Astrocyte of the spinal cord (primary cell): Measurements from ENCODE around the gene KDELR3.

Experiments used
- DNase-seq: peaks from one replicate; pipeline ENCODE4 v3.0.0; 2011; ENCODE audit warnings: low read depth, low spot score
- H3K4me3 ChIP-seq: 2 replicates; pipeline ENCODE4 v1.5.1; 2011; ENCODE audit warnings: low read depth, mild to moderate bottlenecking, low read length, moderate library complexity
- CTCF ChIP-seq: IDR thresholded peaks from 2 replicates; pipeline ENCODE4 v1.5.1; 2012; ENCODE audit warnings: low read depth, mild to moderate bottlenecking, low read length, inconsistent platforms
- in situ Hi-C: cut with HindIII; loops from 2 replicates; pipeline ENCODE4 v1.10.0; 2017; ENCODE audit warnings: low sequenced_read_pairs

Gene KDELR3

GRCh38 chr22:38436629-38437395, 31.1 kb upstream of the KDELR3 start:
- in situ Hi-C loops, result no loop called here
- no peak for TF ChIP-seq CTCF

DNA sequence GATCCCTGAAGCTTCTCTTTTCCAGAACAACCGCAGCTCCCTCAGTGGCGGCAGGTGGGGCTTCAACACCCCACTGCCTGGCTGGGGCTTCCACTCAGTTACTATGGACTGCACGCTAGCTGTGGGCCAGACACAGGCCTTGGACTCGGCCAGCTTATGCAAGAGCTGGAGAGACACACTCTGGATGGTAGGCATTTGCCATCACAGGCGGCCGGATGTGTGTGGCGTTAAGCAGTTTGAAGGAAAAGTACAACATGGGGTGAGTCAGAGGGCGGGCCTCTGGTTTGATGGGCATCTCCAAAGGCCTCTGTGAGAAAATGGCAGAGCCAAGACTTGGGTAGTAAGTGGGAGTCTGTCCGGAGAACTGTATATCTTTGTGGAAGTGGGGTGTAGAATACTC, 30.5 kb upstream of the KDELR3 start:
- no peak overlapping the region for H3K4me3 ChIP-seq
- in situ Hi-C loops, result no loop called here
- DNase-seq, result no peak
- TF ChIP-seq CTCF, result no peak

More at GRCh38 chr22:38436629-38437395, 31.1 kb upstream of the KDELR3 start:
- DNase-seq, result no peak
- H3K4me3 ChIP-seq, result no peak overlapping the region

DNA sequence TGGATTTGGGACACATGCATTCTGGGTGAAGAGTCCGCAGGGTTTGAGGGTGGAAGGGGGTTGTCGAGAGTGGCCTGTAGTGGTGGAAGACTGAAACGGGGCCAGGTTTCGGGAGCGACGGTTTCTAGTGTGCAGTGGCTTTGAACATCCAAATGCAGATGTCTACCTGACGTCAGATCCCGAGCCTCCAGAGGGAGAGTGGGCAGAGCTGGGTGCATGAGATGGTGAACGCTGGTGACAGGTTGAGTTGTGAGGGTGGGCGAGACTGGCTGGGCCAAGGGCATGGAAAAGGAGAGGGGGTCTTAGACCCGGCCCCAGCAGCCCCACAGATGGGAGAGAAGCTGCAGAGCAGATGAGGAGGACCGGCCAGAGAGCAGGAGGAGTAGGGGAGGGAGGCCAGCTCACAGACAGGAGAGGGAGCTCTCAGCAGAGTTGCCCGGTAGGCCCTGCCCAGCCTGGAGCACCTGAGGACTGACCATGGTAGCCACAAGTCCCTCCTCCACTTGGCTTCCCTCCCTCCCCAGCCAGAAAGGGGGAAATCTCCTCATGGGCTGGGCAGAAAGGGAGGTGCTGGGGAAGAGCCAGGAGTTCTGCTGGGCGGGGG, 27.0 kb upstream of the KDELR3 start:
- in situ Hi-C loops, result no loop called here
- no peak overlapping the region for H3K4me3 ChIP-seq
- TF ChIP-seq CTCF, result no peak
- DNase-seq, result no peak

GRCh38 chr22:38441620-38442287, 26.1 kb upstream of the KDELR3 start:
- no peak for DNase-seq
- H3K4me3 ChIP-seq, result no peak overlapping the region
- no peak for TF ChIP-seq CTCF
- in situ Hi-C loops, result no loop called here

- H3K4me3 ChIP-seq, result no peak overlapping the region
- DNase-seq, result no peak
- TF ChIP-seq CTCF, result no peak
Observed at GRCh38 chr22:38442967-38443627, 24.8 kb upstream of the KDELR3 start.

More at GRCh38 chr22:38442967-38443627, 24.8 kb upstream of the KDELR3 start:
- in situ Hi-C loops, result no loop called here
